Stimulated activated CD4-positive, alpha-beta T cell treated with anti-CD3 and anti-CD28 coated beads, Interleukin-12 subunit alpha, Interleukin-12 subunit beta, amount 100 ng/mL, for 24 hours (primary cell): ENCODE data around the gene JUP.

ENCODE experiments used
- DNase-seq, 2 experiments: peaks; one replicate each; pipeline ENCODE4 v3.0.0-alpha.2; 2020; ENCODE audit warnings: low read depth in 2 of 2

JUP gene

DNA sequence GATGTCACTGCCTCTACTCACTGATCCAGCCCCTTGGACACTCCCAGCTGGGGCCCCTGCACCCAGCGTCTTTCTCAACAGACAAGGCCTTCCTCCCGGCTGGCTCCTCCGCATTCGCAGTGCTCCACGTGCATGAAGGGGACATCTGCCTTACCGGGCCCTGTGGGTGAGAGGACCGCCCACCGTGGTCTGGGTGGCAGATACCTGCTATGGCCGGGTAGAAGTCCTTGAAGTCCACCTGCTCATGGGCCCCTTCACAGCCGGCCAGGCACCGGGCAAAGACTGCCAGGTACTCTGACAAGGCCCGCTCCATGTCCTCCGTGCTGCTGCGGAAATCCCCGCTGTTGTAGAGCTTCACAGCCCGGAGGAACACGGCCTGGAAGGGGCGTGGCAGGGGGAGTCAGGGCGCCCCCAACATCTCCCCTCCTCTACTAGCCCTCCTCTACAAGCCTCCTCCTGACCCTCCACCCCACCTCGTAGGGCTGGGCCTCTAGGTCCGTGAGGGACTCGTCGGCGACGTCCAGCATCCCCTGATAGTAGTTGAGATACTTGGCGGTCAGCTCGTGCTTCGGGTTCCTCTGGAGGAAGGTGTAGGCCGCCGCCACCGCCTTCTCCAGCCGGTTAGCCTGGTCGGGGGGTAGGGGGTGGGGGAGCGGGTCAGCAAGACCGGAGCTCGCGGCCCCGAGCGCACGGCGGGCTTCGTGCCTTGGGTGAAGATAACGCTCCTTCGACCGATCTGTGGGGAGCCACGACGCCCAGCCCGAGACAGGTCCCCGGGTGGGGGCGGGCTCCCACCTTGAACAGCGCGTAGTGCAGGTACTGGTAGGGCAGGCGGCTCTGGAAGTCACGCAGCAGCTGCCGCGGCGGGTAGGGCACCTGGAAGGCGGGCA, 24.4 kb upstream of the JUP start:
- peak in 1 of 2 experiments; percentile 11 for DNase-seq

DNA sequence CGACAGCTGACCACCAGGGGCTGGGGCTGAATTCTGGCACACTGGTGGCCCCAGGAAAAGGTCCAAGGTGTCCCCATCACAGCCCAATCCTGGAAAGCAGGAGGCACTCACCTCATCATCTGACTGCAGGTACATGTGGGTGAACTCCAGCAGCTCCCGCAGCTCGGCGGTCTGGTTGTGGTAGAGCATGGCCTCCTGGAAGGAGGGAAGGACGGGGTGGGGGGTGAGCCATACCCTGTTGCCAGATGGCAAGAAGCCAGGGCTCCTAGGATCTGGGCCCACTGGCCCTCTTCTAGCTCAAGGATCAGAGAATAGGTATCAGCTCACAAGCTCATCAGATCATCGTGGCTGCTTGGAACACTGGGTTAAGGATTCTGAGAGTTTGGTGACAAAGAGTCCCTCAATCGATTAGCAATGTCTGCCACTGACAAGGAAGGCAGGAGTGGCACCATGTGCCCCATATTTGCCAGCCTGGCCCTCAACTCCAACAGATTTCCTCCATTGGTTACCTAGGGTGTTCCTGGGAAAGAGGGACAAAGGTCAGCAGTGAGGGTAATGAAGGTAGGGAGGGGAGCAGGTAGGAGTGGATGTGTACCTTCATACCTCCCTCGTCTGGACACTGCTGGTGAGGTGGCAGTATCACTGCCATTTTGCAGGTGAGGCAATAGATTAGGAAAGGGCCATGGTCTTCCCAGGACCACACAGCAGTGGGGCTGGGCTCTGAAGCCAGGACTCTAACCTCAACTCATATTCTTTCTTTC, 20.4 kb upstream of the JUP start:
- no peak for DNase-seq

DNA sequence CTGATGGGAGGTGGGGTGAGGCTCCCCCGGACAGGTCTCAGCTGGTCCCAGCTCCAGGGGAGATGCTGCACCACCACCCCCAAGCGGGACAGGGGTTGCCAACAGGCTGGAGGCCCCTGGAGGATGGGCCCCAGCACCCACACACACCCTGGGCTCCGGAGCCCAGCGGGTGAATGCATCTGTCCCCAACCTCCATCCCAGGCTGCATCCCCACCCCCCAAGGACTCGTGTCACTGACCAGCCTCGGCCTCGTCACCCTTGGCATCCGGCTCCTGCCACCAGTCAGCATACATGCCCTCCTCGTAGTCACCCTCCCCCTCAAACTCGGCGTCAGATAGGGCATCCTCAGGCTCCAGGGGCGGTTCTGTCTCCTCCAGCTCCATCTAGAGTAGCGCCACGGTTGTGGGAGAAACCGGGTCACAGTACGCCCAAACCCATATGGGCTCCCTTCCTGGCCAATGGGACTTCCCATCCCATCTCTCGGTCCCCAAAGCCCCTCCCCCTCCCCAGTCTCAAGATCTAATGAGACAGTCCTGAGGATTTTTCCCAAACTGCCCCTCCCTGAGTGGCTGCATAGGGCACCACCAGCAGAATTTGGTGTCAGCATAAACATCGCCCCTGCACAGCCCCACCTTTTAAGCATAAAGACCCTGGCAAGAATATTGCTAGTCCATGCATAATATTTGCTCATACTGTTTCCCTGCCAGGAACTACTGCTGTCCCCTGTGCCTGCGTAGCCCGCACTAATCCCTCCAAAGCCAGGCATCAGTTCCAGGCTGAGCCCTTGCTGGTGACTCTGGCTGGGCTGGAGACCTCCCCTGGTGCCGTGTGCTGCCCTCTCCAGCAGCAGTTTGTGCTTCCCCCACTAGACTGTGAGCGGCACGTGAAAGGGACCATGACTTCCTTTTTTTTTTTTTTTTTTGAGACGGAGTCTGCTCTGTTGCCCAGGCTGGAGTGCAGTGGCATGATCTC, 16.8 kb upstream of the JUP start:
- no peak for DNase-seq

DNA sequence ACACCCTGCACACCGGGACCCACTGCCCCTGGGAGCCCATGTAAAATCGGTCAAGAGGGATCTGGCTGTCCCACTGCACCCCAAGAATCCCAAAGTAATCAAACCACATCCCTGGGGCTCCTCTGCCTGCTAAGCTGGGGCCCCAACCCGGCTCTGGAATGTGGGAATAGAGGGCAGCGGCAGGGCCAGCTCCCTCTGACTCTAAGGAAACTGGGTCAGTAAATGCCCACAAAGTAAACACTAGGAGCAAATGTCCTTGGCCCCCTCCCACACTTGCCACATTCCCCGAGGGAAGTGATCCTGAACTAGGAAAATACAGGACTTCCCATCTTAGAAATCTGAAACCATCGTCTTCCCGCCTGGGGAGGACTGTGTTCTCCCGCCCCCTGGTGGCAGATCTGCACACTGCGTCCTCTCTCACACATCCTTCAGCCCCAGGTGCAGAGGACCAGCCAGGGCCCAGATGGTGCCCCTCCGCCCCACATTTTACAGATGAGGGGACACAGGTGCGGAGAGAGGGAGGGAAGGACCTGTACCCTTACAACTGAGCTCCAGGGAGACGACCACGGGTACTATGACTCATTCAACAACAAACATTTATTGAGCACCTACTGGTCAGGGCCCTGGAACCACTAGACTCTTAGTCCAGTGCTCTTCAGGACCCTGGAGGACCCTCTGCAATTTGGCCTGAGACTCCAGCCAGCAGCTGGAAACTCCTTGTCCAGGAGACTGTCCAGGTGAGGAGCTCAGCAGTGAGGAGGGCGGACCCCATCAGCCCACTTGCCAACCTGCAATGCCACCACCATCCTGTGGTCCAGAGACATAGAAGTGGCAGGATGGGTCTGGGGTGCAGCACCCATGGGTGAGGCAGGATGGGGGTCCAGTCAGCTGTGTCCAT, 15.1 kb upstream of the JUP start:
- peak; percentile 48 to 74 for DNase-seq

DNA sequence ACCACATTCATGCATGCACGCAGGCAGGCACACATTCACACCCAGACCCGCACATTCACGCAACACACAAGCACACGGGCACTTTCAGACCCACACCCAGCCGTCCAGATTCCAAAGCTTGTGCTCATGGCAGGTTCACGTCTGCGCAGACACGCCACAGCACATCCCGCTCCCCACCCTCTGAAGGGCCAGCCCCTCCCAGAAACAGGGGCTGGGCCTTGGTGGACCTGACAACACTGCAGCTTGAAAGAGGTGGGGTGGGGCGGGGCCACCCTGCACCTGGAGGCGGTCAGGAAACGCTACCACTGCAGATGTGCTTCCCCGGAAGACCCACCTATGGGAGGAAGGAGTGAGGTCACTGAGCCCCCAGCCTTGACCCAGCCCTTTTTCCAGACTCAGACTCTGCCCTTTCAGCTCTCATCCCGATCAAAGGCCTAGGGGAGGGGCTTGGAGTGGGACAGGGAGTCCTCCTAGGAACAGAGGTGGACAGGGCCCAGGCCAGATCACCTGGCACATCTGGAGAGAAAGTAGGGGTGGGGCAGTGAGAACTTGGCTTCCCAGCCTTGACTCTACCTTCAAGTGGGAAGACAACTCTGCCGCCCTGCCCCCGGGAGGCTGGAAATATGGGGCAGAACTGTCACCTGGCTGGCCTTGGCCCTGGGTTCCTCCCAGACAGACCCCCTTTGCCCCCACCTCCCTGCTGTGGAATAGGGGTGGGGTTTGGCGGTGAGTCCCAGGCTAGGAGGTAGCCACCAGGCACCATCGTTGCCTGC, 14.3 kb upstream of the JUP start:
- no peak for DNase-seq

DNA sequence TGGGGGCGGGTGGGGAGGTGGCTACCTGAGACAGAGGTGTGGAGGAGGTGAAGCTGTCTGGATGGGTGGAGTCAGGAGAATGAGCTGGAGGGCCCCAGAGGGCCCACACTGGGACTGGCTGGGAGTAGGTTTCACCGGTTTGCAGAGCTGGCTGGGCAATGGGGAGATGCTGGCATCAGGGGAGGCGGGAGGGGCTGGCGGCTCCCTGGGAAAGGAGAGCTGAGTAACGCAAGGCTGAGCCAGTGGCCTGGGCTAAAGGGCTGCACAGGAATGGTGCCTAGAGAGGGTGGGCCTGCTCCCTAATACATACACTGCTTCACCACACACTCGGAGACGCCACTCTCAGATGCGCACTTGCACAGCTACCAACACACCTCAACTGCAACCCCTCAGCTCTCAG, 12.9 kb upstream of the JUP start:
- DNase-seq = no peak

DNA sequence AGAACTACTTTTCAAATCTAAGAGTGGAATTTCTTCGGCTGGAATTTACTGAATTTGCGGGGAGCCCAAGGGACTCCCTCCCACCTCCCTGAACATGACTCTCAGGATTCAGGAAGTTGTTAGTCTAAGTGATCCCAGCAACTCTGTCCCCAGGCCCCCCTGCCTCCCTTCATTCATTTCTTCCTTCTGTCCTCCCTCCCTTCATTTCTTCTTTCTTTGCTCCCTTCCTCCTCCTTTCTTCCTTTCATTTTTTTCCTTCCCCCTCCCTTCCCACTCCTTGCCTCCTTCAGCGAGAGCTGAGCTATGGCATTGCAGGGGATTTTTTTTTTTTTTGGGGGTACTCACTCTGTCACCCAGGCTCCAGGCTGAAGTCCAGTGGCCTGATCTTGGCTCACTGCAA, 10.9 kb upstream of the JUP start:
- no peak for DNase-seq

DNA sequence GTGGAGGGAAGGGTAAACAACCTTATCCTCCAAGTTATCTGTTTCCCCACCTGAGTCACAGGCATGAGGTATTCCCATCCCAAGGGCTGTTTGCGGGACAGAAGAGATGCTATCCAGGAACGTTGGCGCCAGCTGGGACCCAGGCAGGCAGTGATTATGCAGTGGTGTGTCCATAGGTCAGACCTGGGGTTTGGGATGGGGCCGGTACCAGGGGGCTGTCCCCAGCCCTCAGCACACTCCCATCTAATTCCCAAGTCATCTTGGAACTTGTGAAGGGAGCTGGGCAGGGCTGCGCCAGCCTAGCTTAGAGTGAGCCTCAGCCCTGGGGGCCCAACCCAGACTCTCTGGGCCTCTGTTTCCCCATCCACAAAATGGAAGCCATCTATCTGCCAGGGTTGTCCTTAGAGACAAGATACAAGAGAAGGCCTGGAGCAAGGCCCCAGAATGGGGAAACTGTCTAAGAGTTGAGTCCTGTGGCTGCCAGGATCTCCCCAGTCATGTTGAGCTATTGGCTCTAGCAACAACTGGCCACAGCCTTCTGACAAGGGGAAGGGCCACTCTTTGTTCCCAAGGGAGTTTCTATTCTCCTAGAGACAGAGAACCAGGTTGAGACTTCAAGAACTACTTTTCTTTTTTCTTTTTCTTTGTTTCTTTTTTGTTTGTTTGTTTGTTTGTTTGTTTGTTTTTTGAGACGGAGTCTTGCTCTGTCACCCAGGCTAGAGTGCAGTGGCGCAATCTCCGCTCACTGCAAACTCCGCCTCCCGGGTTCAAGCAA, 9.8 kb upstream of the JUP start:
- DNase-seq = no peak

DNA sequence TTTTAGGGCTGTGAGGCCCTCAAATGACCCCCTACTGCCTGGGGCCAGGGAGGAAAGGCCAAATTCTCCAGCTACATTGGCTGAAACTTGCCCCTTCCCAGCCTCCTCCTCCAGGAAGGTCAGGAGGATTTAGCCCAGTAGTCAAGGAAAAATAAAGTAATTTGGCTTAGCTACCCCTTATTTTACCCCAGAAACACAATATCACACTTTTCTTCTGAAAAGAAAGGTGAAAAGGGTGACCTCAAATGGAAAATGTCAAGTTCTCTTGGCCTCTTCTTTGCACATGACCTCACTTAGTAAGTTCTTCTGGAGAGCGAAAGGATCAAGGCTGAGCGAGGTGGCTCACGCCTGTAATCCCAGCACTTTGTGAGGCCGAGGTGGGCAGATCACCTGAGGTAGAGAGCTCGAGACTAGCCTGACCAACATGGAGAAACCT, 8.0 kb upstream of the JUP start:
- DNase-seq = no peak

DNA sequence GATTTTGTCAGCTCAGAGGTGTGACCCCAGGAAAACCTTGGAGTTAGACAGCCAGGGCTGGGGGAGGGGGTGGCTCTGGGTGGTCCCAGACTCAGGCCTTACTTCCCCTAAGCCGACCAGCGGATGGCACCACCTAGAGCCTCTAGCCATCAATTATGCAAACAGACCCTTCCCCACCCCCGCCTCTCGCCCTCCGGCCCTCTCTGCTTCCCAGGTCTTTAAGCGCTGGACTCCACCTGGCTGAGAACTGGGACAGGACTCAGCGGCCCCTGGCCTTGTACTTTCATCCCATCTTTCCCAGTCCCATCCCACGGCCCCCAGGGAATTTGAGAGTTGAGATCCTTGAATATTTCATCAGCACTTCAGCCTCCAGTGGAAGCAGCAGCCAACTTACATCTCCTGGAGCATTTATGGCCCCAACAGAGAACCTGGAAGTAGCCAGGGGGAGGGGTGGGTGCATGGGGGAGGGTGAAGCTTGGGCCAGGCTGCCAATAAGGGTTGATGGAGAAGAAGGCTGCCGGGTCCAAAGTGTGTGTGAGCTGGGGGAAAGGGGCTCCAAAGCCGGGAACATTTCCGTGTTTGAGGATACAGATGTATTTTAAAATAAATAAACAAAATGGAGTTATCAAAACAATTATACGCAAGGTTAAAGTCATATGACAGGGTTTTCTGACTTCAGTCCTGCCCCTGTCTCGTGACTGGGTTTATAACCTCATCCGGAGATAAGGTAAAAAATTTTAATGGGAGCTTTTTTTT, 7.5 kb upstream of the JUP start:
- DNase-seq = no peak

DNA sequence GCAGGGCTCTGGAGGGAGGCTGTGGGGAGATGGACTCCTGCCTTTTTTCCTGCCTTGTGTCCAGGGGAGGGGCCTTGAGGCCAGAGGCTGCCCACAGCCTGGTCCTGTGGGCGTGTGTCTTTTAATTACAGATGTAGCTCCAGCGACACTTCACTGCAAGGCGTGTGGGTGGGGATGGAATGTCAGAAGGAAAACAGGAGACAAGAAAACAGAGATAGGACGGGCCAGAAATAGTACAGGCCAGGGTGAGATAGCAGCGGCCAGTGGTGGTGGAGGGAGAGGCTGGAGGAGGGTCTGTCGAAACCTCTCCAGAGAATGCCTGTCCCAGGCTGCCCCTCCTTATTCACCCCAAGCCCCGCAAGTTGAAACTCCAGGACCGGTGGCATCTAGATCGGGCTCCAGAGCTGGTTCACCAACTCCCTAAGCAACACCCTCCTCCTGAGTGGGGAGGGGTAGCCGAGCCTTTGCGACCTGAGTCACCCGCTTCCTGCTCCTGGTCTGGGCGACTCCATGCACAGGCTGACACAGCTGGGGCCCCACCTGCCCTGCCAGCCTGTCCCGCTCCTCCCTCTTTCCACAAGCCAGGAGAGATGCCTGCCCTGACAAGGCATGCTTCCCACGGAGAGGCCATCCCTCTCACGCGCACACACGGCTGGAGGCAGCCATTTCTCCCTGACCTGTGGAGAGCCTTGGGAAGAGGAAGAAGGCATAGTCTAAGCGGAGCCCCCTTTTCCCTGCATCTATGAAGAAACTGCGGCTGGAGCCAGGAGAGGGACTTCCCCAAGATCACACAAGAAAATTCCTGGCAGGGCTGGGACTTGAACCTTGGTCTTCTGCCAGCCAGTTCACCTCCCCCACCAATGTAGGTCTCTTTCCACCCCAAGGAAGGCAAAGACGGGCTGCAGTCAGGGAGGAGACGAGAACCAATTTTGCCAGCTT, 6.6 kb upstream of the JUP start:
- no peak for DNase-seq

DNA sequence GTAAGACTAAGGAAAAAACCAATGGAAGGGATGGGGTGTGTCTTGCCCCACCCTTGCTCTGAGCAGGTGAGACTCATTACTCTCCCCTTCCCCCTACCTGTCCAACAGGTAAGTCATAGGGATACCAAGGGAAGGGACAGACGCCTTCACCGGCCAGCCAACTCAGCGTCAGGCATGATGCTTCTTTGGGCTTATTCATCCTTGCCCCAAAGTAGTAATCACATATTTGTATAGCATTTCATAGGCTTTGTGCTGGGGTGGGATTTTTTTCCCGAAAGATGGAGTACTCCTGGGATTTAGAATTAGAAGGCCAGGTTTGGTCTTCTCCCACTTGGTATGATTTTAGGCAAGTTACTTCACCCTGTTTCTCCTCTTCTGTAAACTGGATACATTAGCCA, 509 bp upstream of the JUP start:
- no peak for DNase-seq

DNA sequence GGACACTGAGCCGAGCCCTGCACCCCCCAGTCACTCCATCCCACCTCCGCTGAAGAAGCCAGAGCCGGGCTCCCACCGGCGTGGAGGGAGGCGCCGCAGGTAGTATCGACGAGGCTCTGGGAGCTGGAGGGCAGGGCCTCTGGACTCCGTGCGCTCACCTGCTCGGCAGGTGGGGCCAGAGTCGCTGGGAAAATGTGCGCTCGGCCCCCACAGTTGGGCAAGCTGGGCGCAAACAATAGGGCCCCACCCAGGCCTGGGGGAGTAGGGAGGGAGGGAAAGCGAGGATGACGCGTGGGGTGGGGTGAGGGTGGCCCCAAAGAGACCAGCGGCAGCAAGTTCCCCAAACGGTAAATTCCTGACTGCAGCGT, 668 bp downstream of the JUP start:
- no peak for DNase-seq

DNA sequence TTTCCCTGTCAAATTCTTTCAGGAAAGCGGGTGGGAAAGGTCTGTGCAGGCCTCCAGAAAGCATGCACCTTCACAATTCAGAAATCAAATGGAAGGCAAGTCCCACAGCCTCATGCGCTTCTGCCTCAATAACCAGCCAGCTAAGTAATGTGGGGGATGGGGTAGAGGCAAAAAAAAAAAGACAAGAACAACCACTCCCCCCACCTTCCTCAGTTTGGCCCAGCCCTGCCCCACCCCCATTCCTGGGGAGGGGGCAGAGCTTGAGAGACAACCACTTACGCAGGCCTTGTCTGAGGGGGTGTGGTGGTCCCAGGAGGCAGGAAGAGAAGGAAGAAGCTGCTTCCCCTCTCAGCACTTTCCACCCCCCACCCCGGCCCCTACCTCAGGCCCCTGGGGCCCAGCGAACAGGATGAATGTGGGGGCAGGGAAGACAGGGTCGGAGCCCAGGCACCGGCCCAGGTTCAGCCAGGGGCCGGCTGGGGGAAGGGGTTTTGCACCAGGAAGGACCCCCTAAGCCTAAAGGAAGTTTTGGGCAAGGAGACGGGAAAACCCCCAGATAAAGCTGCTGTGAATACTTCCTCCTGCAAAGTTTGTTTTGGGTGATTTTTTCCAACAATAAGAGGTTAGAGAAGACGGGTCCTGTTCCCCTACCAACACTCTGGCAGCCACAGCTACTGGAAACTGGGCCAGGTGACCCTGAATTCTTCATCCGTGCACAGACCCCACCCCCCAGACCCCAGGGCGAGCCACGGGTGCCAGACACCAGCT, 1.2 kb downstream of the JUP start:
- no peak for DNase-seq

DNA sequence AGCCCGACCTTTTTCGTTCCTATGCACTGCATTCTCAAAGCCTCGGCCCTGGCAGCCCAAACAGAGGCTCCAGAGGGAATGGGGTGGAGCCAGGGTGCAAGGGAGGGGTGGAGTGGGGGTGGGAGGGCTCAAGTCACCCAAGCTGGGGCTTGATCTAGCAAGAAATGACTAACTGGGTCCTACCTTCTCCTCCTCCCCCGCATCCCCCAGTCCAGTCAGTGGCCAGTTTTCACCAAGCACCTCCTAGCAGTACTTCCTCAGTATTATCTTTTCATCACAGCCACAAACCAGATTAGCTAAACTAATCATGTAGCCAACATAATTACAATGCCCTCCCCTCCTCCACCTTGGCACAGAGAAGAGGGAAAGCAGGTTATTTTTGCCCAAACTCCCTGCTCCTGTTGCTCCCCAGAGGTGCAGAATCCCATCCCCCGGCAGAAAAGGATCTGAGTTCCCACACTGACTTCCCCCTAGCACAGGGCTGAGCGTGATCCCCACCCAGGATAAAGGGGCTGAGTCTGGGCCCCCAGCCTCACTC, 2.2 kb downstream of the JUP start:
- no peak for DNase-seq

DNA sequence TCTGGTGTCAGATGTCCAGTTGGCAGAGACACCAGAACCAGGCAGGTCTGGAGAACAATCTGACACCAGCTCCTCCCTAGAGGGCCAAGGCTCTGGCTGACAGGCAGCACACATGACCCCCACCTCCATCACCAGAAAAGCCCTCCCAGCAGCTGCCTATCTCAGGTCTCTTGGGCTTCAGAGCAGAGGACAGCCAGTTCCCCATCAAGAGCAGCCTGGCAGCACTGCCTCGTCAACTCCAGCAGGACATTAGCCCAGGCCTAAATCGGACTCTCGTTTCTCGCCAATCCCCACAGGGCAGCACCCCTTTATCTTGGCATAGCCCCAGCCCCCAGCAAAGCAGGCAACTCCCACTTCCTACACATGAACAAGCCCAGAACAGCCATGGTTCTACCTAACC, 4.4 kb downstream of the JUP start:
- DNase-seq = no peak
